Measurements from ENCODE around the gene TOX2. TPM values are rescaled to one million over a fixed set of nuclear protein-coding genes. Genes with fewer than 3 reads are reported as not detected.

TOX2 gene
- total RNA-seq, 1 donor from 2014 or later = 0.16 TPM

- Histone ChIP-seq H3K9ac (ENCODE audit: low read length) (no peak overlapping the region), H3K36me3 (ENCODE audit: insufficient read depth, low read length) (no peaks in the 10 kb centered on the region), H3K4me2 (ENCODE audit: low read length) (no peak overlapping the region), H3K27ac (ENCODE audit: low read depth, low read length) (no peak overlapping the region), H3K9me3 (ENCODE audit: insufficient read depth, low read depth, low read length) (no peaks in the 10 kb centered on the region), H4K20me1 (ENCODE audit: insufficient read depth, low read length) (no peaks in the 10 kb centered on the region), H2AFZ (ENCODE audit: low read depth, low read length) (no peak overlapping the region), H3K27me3 (ENCODE audit: insufficient read depth, low read length) (no peaks in the 10 kb centered on the region), H3K4me1 (ENCODE audit: insufficient read depth, low read length) (peaks cover 8% of the 10 kb centered on the region), H3K79me2 (ENCODE audit: insufficient read depth, low read length) (no peaks in the 10 kb centered on the region), H3K4me3 (ENCODE audit: insufficient read depth, low read depth, low read length) (no peak overlapping the region)
- FAIRE-seq (no peak), DNase-seq (ENCODE audit: low read depth) (no peak)
- peaks cover 3% of the 10 kb centered on the region for H3K9me3 Mint-ChIP-seq (ENCODE audit: unreplicated experiment)
- H3K36me3 Mint-ChIP-seq (ENCODE audit: low read depth, unreplicated experiment) = no peaks in the 10 kb centered on the region
- no peak overlapping the region for H3K4me3 Mint-ChIP-seq (ENCODE audit: unreplicated experiment)
- peaks cover 5% of the 10 kb centered on the region for H3K4me1 Mint-ChIP-seq (ENCODE audit: low read depth, unreplicated experiment)
- TF ChIP-seq EZH2 (IDR thresholded peaks at IDR 0.05; ENCODE audit: insufficient read depth, low read length) = no peak
- no peak for TF ChIP-seq CTCF (IDR thresholded peaks at IDR 0.05; ENCODE audit: insufficient read depth, low read depth, low read length)
- H3K27me3 Mint-ChIP-seq (ENCODE audit: low read depth, unreplicated experiment) = peaks cover 26% of the 10 kb centered on the region
- no peak overlapping the region for H3K27ac Mint-ChIP-seq (ENCODE audit: unreplicated experiment)
These were observed 58.6 kb downstream of the TOX2 start for GRCh38 chr20:43973231-43973630.

GRCh38 chr20:43973671-43974450 is 59.2 kb downstream of the TOX2 start:
- Histone ChIP-seq H3K27me3 (ENCODE audit: insufficient read depth, low read length) (no peaks in the 10 kb centered on the region), H3K79me2 (ENCODE audit: insufficient read depth, low read length) (no peaks in the 10 kb centered on the region), H3K9ac (ENCODE audit: low read length) (no peak overlapping the region), H3K4me1 (ENCODE audit: insufficient read depth, low read length) (peaks cover 8% of the 10 kb centered on the region), H3K36me3 (ENCODE audit: insufficient read depth, low read length) (no peaks in the 10 kb centered on the region), H3K4me2 (ENCODE audit: low read length) (no peak overlapping the region), H3K9me3 (ENCODE audit: insufficient read depth, low read depth, low read length) (no peaks in the 10 kb centered on the region), H4K20me1 (ENCODE audit: insufficient read depth, low read length) (no peaks in the 10 kb centered on the region), H2AFZ (ENCODE audit: low read depth, low read length) (no peak overlapping the region), H3K4me3 (ENCODE audit: insufficient read depth, low read depth, low read length) (no peak overlapping the region), H3K27ac (ENCODE audit: low read depth, low read length) (no peak overlapping the region)
- TF ChIP-seq EZH2 (IDR thresholded peaks at IDR 0.05; ENCODE audit: insufficient read depth, low read length) (no peak), CTCF (IDR thresholded peaks at IDR 0.05; ENCODE audit: insufficient read depth, low read depth, low read length) (no peak)
- H3K4me1 Mint-ChIP-seq (ENCODE audit: low read depth, unreplicated experiment) = peaks cover 5% of the 10 kb centered on the region
- peak overlapping the region; percentile 30 for H3K27ac Mint-ChIP-seq (ENCODE audit: unreplicated experiment)
- H3K36me3 Mint-ChIP-seq (ENCODE audit: low read depth, unreplicated experiment) = no peaks in the 10 kb centered on the region
- DNase-seq (ENCODE audit: low read depth) = no peak
- no peak overlapping the region for H3K4me3 Mint-ChIP-seq (ENCODE audit: unreplicated experiment)
- peaks cover 3% of the 10 kb centered on the region for H3K9me3 Mint-ChIP-seq (ENCODE audit: unreplicated experiment)
- H3K27me3 Mint-ChIP-seq (ENCODE audit: low read depth, unreplicated experiment) = peaks cover 26% of the 10 kb centered on the region
- FAIRE-seq = no peak

- Histone ChIP-seq H3K27me3 (ENCODE audit: insufficient read depth, low read length) (no peaks in the 10 kb centered on the region), H3K79me2 (ENCODE audit: insufficient read depth, low read length) (no peaks in the 10 kb centered on the region), H2AFZ (ENCODE audit: low read depth, low read length) (no peak overlapping the region), H4K20me1 (ENCODE audit: insufficient read depth, low read length) (no peaks in the 10 kb centered on the region), H3K4me3 (ENCODE audit: insufficient read depth, low read depth, low read length) (no peak overlapping the region), H3K4me2 (ENCODE audit: low read length) (peak overlapping the region; percentile 20), H3K27ac (ENCODE audit: low read depth, low read length) (peak overlapping the region; percentile 24), H3K4me1 (ENCODE audit: insufficient read depth, low read length) (peaks cover 8% of the 10 kb centered on the region), H3K9ac (ENCODE audit: low read length) (no peak overlapping the region), H3K36me3 (ENCODE audit: insufficient read depth, low read length) (no peaks in the 10 kb centered on the region), H3K9me3 (ENCODE audit: insufficient read depth, low read depth, low read length) (no peaks in the 10 kb centered on the region)
- no peak for TF ChIP-seq CTCF (IDR thresholded peaks at IDR 0.05; ENCODE audit: insufficient read depth, low read depth, low read length)
- TF ChIP-seq EZH2 (IDR thresholded peaks at IDR 0.05; ENCODE audit: insufficient read depth, low read length) = no peak
- no peak overlapping the region for H3K4me3 Mint-ChIP-seq (ENCODE audit: unreplicated experiment)
- DNase-seq (ENCODE audit: low read depth) (no peak), FAIRE-seq (no peak)
- peaks cover 31% of the 10 kb centered on the region for H3K27me3 Mint-ChIP-seq (ENCODE audit: low read depth, unreplicated experiment)
- peaks cover 3% of the 10 kb centered on the region for H3K9me3 Mint-ChIP-seq (ENCODE audit: unreplicated experiment)
- H3K27ac Mint-ChIP-seq (ENCODE audit: unreplicated experiment) = peak overlapping the region; percentile 91
- peaks cover 5% of the 10 kb centered on the region for H3K4me1 Mint-ChIP-seq (ENCODE audit: low read depth, unreplicated experiment)
- H3K36me3 Mint-ChIP-seq (ENCODE audit: low read depth, unreplicated experiment) = no peaks in the 10 kb centered on the region
These were observed 60.0 kb downstream of the TOX2 start for GRCh38 chr20:43974695-43975094.
